DND-41 (cell line): ENCODE measurements around the gene ADAMTS13.

Source experiments
- EZH2 ChIP-seq: IDR thresholded peaks from 3 replicates; pipeline ENCODE4 v1.6.1; 2012; ENCODE audit warnings: borderline replicate concordance, low read depth, mild to moderate bottlenecking, moderate library complexity, low read length, inconsistent platforms; ENCODE audit not compliant: severe bottlenecking
- TF ChIP-seq, protein P1 (sequence below): IDR thresholded peaks from 2 replicates; pipeline ENCODE4 v1.5.1; 2012; ENCODE audit warnings: borderline replicate concordance, low read length, moderate library complexity, mild to moderate bottlenecking; ENCODE audit not compliant: poor library complexity, severe bottlenecking; ENCODE audit errors: extremely low read depth

DNA sequence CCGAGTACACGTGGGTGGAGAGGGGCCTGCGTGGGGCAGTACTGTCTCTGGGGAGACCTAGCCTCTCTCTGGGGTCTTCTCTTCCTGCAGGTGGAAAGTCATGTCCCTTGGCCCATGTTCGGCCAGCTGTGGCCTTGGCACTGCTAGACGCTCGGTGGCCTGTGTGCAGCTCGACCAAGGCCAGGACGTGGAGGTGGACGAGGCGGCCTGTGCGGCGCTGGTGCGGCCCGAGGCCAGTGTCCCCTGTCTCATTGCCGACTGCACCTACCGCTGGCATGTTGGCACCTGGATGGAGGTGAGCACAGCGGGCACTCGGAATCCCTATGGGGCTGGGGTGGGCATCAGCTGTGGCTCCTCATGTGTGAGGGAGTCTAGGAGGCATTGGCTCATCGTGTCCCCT lies 32.2 kb downstream of the ADAMTS13 start:
- TF ChIP-seq, protein P1, sequence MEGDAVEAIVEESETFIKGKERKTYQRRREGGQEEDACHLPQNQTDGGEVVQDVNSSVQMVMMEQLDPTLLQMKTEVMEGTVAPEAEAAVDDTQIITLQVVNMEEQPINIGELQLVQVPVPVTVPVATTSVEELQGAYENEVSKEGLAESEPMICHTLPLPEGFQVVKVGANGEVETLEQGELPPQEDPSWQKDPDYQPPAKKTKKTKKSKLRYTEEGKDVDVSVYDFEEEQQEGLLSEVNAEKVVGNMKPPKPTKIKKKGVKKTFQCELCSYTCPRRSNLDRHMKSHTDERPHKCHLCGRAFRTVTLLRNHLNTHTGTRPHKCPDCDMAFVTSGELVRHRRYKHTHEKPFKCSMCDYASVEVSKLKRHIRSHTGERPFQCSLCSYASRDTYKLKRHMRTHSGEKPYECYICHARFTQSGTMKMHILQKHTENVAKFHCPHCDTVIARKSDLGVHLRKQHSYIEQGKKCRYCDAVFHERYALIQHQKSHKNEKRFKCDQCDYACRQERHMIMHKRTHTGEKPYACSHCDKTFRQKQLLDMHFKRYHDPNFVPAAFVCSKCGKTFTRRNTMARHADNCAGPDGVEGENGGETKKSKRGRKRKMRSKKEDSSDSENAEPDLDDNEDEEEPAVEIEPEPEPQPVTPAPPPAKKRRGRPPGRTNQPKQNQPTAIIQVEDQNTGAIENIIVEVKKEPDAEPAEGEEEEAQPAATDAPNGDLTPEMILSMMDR = no peak
- TF ChIP-seq EZH2 = no peak
